GM19240 (cell line): Measurements from ENCODE around the gene ACKR2.
"Not testable (repeated sequence)": the region's sequence is repeated elsewhere in the genome, so short reads cannot be mapped to it uniquely, and the experiment has no call there.

ENCODE experiments used
- DNase-seq: peaks from one replicate; pipeline ENCODE4 v3.0.0; 2011; ENCODE audit warnings: low spot score; ENCODE audit not compliant: insufficient read length

The ACKR2 gene

DNA sequence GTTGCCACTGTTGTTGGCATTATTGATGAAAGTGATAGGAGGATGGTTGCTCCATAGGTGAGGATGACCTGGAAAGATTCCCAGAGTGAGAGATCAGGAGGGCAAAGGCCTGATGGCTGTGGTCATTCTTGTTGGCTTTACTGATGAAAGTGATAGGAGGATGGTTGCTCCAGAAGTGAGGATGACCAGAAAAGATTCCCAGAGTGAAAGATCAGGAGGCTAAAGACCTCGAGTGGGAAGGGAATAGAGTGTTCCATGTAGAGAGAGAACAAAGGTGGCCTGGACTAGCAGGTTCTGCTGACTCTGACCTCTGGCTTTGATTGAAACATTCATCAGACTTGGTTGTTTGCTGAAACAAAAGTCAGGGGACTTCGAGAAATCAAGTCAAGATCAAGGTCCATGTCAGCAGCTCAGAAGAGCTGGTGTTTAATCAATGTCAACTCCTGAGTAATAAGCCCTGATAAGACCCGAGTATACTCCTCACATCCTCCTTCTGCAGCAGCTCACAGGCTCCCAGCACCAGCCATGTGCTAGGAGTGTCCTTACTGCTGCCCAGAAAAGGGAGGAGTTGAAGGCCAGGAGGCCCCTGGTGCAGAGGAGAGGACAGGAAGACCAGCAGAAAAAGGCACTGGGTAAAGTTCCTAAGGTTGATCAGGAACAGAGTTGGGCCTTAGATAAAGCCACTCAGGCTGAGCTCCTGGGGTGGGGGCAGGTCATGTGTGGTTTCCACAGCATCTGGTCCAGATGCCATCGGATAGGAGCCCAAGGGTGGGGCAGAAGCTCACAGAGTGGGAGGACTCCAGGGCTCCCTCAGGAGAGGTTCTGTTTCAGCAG is 46.5 kb downstream of the ACKR2 start:
- DNase-seq: no peak

DNA sequence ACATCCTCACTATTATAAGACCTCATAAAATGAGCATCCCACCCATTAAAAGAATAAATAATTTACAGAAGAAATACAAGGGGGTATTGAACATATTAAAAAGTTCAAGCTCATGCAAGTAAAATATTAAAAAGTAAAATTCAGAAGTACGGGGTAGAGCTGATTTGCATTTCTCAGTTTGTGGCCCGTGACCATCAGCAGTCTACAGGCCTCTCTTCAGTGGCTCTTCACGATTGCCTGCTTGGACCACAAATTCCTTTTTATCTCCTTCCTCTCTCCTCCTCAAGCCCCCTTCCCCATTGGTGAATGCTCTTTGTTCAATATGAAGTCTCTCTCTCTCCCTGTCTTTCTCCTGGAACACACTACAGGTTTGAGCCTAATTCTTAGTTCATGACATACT is 47.3 kb downstream of the ACKR2 start:
- DNase-seq: no peak

DNA sequence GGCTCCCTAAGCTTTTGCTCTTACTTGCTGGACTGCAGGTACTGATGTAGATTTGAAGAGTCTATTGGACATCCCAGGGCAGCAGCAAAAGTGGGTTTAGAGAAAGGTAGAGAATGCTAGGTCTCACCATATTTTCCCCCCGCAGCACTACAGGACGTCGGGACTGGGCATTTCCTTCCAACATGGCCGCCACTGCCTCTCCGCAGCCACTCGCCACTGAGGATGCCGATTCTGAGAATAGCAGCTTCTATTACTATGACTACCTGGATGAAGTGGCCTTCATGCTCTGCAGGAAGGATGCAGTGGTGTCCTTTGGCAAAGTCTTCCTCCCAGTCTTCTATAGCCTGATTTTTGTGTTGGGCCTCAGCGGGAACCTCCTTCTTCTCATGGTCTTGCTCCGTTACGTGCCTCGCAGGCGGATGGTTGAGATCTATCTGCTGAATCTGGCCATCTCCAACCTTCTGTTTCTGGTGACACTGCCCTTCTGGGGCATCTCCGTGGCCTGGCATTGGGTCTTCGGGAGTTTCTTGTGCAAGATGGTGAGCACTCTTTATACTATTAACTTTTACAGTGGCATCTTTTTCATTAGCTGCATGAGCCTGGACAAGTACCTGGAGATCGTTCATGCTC is 55.2 kb downstream of the ACKR2 start:
- DNase-seq: no peak

DNA sequence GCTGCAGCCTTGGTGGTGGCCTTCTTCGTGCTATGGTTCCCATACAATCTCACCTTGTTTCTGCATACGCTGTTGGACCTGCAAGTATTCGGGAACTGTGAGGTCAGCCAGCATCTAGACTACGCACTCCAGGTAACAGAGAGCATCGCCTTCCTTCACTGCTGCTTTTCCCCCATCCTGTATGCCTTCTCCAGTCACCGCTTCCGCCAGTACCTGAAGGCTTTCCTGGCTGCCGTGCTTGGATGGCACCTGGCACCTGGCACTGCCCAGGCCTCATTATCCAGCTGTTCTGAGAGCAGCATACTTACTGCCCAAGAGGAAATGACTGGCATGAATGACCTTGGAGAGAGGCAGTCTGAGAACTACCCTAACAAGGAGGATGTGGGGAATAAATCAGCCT is 56.0 kb downstream of the ACKR2 start:
- no peak for DNase-seq

GRCh38 chr3:42867138-42867537 is 57.9 kb downstream of the ACKR2 start:
- no peak for DNase-seq

- no peak for DNase-seq
These were observed 59.6 kb downstream of the ACKR2 start for GRCh38 chr3:42868841-42869240.

DNA sequence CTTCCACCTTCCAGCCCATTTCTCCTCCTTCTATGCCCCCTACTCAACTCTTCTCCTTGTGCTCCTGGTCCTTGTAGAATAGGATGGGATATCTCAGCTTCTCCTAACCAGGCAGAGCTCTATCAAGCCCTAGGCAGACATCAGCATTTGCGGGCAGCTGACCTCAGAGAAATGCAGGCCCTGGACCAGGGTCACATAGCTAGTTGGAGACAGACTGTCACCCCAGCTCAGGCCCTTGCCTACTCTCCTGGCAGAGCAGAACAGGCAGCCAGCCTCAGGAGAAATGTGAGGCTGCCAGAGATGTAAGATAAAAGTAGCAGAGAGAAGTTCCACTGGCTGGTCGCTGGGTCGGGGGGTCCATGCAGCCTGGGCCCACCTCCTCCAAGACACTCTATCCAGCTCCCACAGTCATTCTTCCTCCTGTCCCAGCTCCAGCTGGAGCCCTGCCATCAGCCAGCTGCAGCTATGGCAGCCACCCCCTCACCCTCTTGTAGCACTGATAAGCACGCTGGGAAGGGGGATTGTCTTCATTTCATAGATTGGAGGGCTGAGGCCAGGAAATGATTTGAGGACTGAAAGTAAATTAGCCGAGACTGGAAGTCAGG is 62.4 kb downstream of the ACKR2 start:
- no peak for DNase-seq

- DNase-seq: no peak
These were observed 63.5 kb downstream of the ACKR2 start for GRCh38 chr3:42872718-42873117.

DNA sequence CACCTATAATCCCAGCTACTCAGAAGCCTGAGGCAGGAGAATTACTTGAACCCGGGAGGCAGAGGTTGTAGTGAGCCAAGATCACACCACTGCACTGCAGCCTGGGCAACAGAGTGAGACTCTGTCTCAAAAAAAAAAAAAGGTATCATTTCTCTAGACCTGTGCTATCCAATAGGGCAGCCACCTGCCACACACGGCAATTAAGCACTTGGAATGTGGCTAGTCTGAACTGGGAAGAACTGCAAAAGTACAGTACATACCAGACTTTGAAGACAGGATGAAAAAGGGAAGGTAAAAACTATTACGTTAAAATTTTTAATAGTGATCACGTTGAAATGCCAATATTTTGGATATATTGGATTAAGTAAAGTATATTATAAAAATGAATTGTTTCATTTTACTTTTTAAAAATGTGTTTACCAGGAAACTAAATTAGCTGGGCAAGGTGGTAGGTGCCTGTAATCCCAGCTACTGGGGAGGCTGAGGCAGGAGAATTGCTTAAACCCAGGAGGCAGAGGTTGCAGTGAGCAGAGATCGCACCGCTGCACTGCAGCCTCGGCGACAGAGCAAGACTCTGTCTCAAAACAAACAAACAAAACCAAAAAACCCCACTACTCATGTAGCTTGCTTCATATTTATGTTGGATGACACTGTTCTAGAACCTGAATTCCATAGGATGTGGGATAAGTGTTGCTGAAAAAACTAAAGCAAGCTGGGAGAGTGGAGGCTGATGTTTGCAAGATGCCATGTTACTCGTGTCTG is 64.2 kb downstream of the ACKR2 start:
- no peak for DNase-seq

DNA sequence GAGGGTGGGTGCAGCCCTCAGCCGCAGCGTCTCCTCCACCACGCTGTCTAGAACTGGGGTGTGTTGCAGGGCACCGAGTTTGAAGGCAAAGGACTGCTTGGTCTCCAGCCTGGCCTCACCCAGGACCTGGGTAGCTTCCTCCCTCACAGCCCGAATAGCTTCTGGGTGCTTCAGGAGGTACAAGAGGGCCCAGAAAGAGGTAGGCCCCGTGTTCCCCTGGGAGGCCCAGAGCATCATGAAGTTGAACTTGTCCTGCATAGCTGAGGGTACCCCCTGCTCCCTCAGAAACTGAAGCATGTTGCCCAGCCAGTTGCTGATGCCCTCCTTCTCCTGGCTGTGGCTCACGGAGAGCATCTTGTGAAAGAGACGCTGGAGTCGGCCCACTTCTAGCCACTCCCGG is 65.5 kb downstream of the ACKR2 start:
- DNase-seq: no peak

GRCh38 chr3:42875325-42876151 is 66.3 kb downstream of the ACKR2 start, which contains the start of gene CYP8B1:
CYP8B1 (minus strand) TSS chr3:42875879; CDS start chr3:42875816, 63 bp downstream.
- no peak for DNase-seq

- no peak for DNase-seq
These were observed 67.2 kb downstream of the ACKR2 start for GRCh38 chr3:42876401-42876800.

DNA sequence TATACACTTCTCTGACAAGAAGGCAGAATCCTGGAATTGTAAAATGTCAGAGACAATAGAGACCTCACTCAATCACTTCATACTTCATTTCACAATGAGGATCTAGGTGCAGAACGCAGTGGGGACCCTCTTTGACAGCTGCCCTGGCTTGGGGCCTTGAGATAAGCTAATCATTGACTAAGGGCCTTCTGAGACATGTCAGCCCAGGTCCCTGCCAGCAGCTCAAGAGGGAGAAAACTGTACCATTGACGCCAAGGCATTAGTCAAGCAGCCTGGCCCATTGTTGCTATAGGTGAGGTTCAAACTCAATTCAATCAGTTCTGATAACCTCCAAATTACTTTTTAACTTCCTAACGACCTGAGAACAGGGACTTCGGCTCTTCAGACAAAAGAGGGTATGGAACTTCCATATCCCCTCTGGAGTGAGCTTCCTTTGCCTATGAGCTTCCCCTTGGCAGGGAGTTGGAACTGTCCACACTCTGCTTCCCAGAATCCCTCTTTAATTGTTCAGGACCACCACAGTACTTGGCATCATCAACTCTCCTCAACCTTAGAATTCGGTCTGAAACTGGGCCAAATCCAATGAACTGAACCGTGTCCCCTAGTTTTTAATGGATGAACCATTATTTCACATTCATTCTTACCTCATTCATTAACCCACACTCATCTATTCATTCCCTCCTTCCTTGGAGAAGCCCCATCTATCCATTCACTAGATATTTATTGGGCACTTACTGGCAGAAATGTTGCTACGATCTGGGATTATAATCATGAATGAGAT is 67.9 kb downstream of the ACKR2 start:
- no peak for DNase-seq

GRCh38 chr3:42877881-42878280 is 68.6 kb downstream of the ACKR2 start:
- DNase-seq: no peak

DNA sequence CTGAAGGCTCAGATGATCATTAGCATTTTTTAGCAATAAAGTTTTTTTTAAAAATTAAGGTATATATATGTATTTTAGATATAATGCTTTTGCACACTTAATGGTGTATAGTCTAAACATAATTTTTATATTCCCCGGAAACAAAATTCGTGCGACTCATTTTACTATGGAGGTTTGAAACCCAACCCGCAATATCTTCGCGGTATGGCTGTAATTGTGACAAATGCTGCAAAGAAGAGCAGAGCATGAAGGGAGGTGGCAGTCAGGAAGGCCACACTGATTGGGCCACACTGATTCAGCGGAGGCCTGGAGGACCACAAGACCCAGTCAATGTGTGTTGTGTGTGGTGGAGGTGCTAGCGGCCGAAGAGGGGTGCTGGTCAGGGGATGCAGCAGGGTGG is 70.9 kb downstream of the ACKR2 start:
- no peak for DNase-seq

GRCh38 chr3:42880601-42881451 is 71.6 kb downstream of the ACKR2 start:
- DNase-seq: peak; percentile 89

GRCh38 chr3:42883251-42883930 is 74.1 kb downstream of the ACKR2 start:
- not testable (repeated sequence) for DNase-seq

DNA sequence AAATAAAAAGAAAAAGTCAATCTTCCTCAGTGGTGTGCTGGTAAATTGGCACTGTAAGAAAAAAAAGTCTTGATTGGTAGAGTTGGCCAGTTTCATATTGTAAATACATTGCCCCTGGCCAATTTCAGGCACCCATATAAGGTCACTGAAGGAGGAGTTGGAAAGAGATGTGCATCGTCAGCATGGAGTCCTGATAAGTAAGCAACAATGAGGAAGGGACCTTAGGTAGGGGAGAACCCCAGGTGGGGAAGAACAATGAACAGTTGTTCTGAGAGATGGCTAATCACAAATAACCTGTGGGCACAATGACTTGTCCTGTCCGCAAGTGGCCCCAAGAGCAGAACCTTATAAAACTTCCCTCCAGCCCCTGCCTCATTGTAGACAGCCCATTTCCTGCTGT is 75.1 kb downstream of the ACKR2 start:
- no peak for DNase-seq
